Fibroblast of skin of scalp (primary cell): Measurements from ENCODE around the gene CEACAM16.

Source experiments
- DNase-seq: peaks from one replicate; pipeline ENCODE4 v3.0.0-alpha.2; 2013

Gene CEACAM16

GRCh38 chr19:44725684-44726083, 26.7 kb downstream of the CEACAM16 start:
- DNase-seq: no peak

GRCh38 chr19:44726465-44726864, 27.5 kb downstream of the CEACAM16 start:
- no peak for DNase-seq

- no peak for DNase-seq
These were observed 29.2 kb downstream of the CEACAM16 start for GRCh38 chr19:44728178-44728577.

GRCh38 chr19:44729516-44730033, 30.6 kb downstream of the CEACAM16 start:
- no peak for DNase-seq

GRCh38 chr19:44731081-44731480, 32.1 kb downstream of the CEACAM16 start:
- no peak for DNase-seq

GRCh38 chr19:44731622-44732021, 32.7 kb downstream of the CEACAM16 start:
- no peak for DNase-seq

- no peak for DNase-seq
These were observed 33.5 kb downstream of the CEACAM16 start for GRCh38 chr19:44732235-44733014.

- DNase-seq: no peak
These were observed 35.4 kb downstream of the CEACAM16 start for GRCh38 chr19:44734357-44734756.

- no peak for DNase-seq
These were observed 36.1 kb downstream of the CEACAM16 start for GRCh38 chr19:44735011-44735410.

- peak; percentile 68 for DNase-seq
These were observed 38.5 kb downstream of the CEACAM16 start for GRCh38 chr19:44737238-44738071.

- DNase-seq: no peak
These were observed 39.2 kb downstream of the CEACAM16 start for GRCh38 chr19:44738136-44738535.

GRCh38 chr19:44738603-44739558, 39.9 kb downstream of the CEACAM16 start:
- no peak for DNase-seq

GRCh38 chr19:44740351-44740824, 41.4 kb downstream of the CEACAM16 start:
- DNase-seq: no peak

GRCh38 chr19:44741258-44741731, 42.3 kb downstream of the CEACAM16 start:
- DNase-seq: no peak

GRCh38 chr19:44741841-44742329, 42.9 kb downstream of the CEACAM16 start:
- DNase-seq: peak; percentile 100

GRCh38 chr19:44742330-44743061, 43.5 kb downstream of the CEACAM16 start:
- DNase-seq: peak; percentile 53

- no peak for DNase-seq
These were observed 46.0 kb downstream of the CEACAM16 start for GRCh38 chr19:44744871-44745332.

- peak; percentile 88 for DNase-seq
These were observed 46.4 kb downstream of the CEACAM16 start for GRCh38 chr19:44745341-44745831.

GRCh38 chr19:44745887-44746600, 47.1 kb downstream of the CEACAM16 start:
- no peak for DNase-seq

GRCh38 chr19:44746616-44746945, 47.6 kb downstream of the CEACAM16 start:
- DNase-seq: no peak
